ENCODE results near the gene KCNMA1.

- TF ChIP-seq JUND (IDR thresholded peaks at IDR 0.05) (no peak), POLR2A (IDR thresholded peaks at IDR 0.05; ENCODE audit: borderline replicate concordance, extremely low read depth, insufficient read depth, insufficient read length) (no peak), CEBPB (IDR thresholded peaks at IDR 0.05; ENCODE audit: low read depth) (no peak)
- TF ChIP-seq, protein P1, sequence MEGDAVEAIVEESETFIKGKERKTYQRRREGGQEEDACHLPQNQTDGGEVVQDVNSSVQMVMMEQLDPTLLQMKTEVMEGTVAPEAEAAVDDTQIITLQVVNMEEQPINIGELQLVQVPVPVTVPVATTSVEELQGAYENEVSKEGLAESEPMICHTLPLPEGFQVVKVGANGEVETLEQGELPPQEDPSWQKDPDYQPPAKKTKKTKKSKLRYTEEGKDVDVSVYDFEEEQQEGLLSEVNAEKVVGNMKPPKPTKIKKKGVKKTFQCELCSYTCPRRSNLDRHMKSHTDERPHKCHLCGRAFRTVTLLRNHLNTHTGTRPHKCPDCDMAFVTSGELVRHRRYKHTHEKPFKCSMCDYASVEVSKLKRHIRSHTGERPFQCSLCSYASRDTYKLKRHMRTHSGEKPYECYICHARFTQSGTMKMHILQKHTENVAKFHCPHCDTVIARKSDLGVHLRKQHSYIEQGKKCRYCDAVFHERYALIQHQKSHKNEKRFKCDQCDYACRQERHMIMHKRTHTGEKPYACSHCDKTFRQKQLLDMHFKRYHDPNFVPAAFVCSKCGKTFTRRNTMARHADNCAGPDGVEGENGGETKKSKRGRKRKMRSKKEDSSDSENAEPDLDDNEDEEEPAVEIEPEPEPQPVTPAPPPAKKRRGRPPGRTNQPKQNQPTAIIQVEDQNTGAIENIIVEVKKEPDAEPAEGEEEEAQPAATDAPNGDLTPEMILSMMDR (IDR thresholded peaks at IDR 0.05 in 2 of 3, conservative IDR thresholded peaks at IDR 0.05 in 1 of 3; ENCODE audit: borderline replicate concordance in 1 of 3, insufficient read depth in 1 of 3, low read depth in 2 of 3, low read length in 2 of 3), result no peak
Observed at GRCh38 chr10:77675347-77675746, 37.7 kb upstream of the KCNMA1 start.

Data from HCT116 (cell line).